K562 (cell line): ENCODE results near the gene PRKAG2. TPM values are rescaled to one million over a fixed set of nuclear protein-coding genes. Genes with fewer than 3 reads are reported as not detected.
A peak's percentile ranks its signal among the peaks of the same experiment; 100 is the strongest.

Experiments used
- BDP1 ChIP-seq: IDR thresholded peaks from 3 replicates; pipeline ENCODE4 v1.6.1; 2011; ENCODE audit not compliant: insufficient read length, insufficient read depth
- CHD4 ChIP-seq: fragments of 200-600 bp; sonication (generic); IDR thresholded peaks from 3 replicates; pipeline ENCODE4 v1.6.1; 2012; ENCODE audit warnings: low read depth, mild to moderate bottlenecking, mixed read lengths, low read length, inconsistent platforms; ENCODE audit not compliant: insufficient read depth, insufficient replicate concordance, poor library complexity, severe bottlenecking
- ETV1 ChIP-seq: fragments of 450-650 bp; conservative IDR thresholded peaks from 2 replicates; pipeline ENCODE4 v1.6.1; 2016; ENCODE audit warnings: missing genetic modification characterization, control low read depth, low read depth, missing compliant biosample characterization
- HMG20A ChIP-seq: fragments of 450-650 bp; formaldehyde crosslinking; conservative IDR thresholded peaks from 2 replicates; pipeline ENCODE4 v1.4.0; 2020; ENCODE audit warnings: mild to moderate bottlenecking, mixed read lengths
- MEIS2 ChIP-seq: fragments of 450-650 bp; IDR thresholded peaks from 2 replicates; pipeline ENCODE4 v1.6.1; 2014; ENCODE audit warnings: mild to moderate bottlenecking; ENCODE audit not compliant: partially characterized antibody
- MLLT1 ChIP-seq, 2 experiments: fragments of 450-650 bp; IDR thresholded peaks; 2 replicates each; pipeline ENCODE4 v1.6.1; 2016
- PCBP2 ChIP-seq: fragments of 200-400 bp; formaldehyde crosslinking; IDR thresholded peaks from 2 replicates; pipeline ENCODE4 v1.6.1; 2018; ENCODE audit warnings: low read length, low read depth, mild to moderate bottlenecking, moderate library complexity; ENCODE audit not compliant: poor library complexity, severe bottlenecking
- POLR3G ChIP-seq: IDR thresholded peaks from 2 replicates; pipeline ENCODE4 v1.6.1; 2011; ENCODE audit not compliant: insufficient read length, insufficient replicate concordance; ENCODE audit errors: extremely low read depth
- SMAD4 ChIP-seq: fragments of 250-450 bp; sonication (Bioruptor Pico); conservative IDR thresholded peaks from 2 replicates; pipeline ENCODE4 v1.8.0; 2021; ENCODE audit warnings: inconsistent platforms, mild to moderate bottlenecking, moderate library complexity
- SMARCC2 ChIP-seq: fragments of 450-650 bp; IDR thresholded peaks from 2 replicates; pipeline ENCODE4 v1.6.1; 2017; ENCODE audit warnings: antibody characterized with exemption, moderate library complexity, mild to moderate bottlenecking, low read depth
- YY1 ChIP-seq, 3 experiments: IDR thresholded peaks; 2 replicates each; pipeline ENCODE4 v1.6.1; 2011; ENCODE audit warnings: low read length in 2 of 3, mild to moderate bottlenecking in 2 of 3, moderate library complexity in 2 of 3, borderline replicate concordance in 1 of 3, control low read depth in 1 of 3, low read depth in 1 of 3; ENCODE audit not compliant: insufficient read depth in 3 of 3, insufficient replicate concordance in 2 of 3, control insufficient read depth in 1 of 3, insufficient read length in 1 of 3; ENCODE audit errors: extremely low read depth in 1 of 3
- ZNF133 ChIP-seq: fragments of 250-450 bp; sonication (Bioruptor Pico); IDR thresholded peaks from 2 replicates; pipeline ENCODE4 v1.4.0; 2020; ENCODE audit warnings: mild to moderate bottlenecking
- ZNF175 ChIP-seq: fragments of 200-800 bp; sonication (Bioruptor generic); IDR thresholded peaks from 2 replicates; pipeline ENCODE4 v1.6.1; 2016; ENCODE audit warnings: low read depth, mild to moderate bottlenecking, missing genetic modification characterization, missing compliant biosample characterization
- ZNF197 ChIP-seq: fragments of 200-800 bp; sonication (Bioruptor generic); IDR thresholded peaks from 2 replicates; pipeline ENCODE4 v1.6.1; 2016; ENCODE audit warnings: low read depth, missing genetic modification characterization, missing compliant biosample characterization
- ZNF583 ChIP-seq: fragments of 250-450 bp; sonication (Bioruptor Pico); IDR thresholded peaks from 2 replicates; pipeline ENCODE4 v1.4.0; 2020
- ZNF77 ChIP-seq: fragments of 250-450 bp; sonication (Bioruptor Pico); IDR thresholded peaks from 2 replicates; pipeline ENCODE4 v1.5.0; 2020
- polyA plus RNA-seq, 8 experiments: library from polyadenylated mRNA; depleted of rRNA in 4 of 8; stranded (reverse) in 5 of 8; unstranded in 3 of 8; fragments of >200 nt; fragmentation: Nextera tagmentation in 2 of 8; fragmentation: Illumina TruSeq in 1 of 8; extraction: Ambion mirVana in 2 of 8; extraction: Trizol in 1 of 8; gene quantifications; 2 replicates each; pipeline versions ENCODE4 v1.2.1 to v1.2.3, GENCODE V29; 2011 to 2014; ENCODE audit warnings: inconsistent platforms in 1 of 8, missing spikeins in 1 of 8
- total RNA-seq, 7 experiments: library from RNA; depleted of rRNA in 6 of 7; stranded (reverse); fragments of >200 nt in 6 of 7; fragmentation: Illumina TruSeq in 2 of 7; extraction: Trizol in 2 of 7; gene quantifications; 2 replicates each; pipeline versions ENCODE4 v1.2.1 to v1.2.3, GENCODE V29; 2011 to 2021; ENCODE audit warnings: low replicate concordance in 1 of 7
- TF ChIP-seq, protein P1 (sequence below): sonication (generic); formaldehyde crosslinking; IDR thresholded peaks from 2 replicates; pipeline ENCODE4 v1.9.0; 2022; ENCODE audit warnings: mild to moderate bottlenecking, missing genetic modification reagents
- TF ChIP-seq, protein P2 (sequence below): fragments of 450-650 bp; formaldehyde crosslinking; conservative IDR thresholded peaks from 2 replicates; pipeline ENCODE4 v1.4.0; 2022; ENCODE audit warnings: mild to moderate bottlenecking, missing genetic modification characterization
- TF ChIP-seq, protein P3 (sequence below): fragments of 250-450 bp; sonication (Bioruptor Pico); IDR thresholded peaks from 2 replicates; pipeline ENCODE4 v1.4.0; 2020; ENCODE audit warnings: mild to moderate bottlenecking, moderate library complexity, borderline replicate concordance

The PRKAG2 gene
- total and polyA plus RNA-seq, 9 of the 15 experiments (the other 6 are each of a cell fraction or from before 2014, with no cell fraction given): 0.99 to 5.6 (median 3.3) TPM

DNA sequence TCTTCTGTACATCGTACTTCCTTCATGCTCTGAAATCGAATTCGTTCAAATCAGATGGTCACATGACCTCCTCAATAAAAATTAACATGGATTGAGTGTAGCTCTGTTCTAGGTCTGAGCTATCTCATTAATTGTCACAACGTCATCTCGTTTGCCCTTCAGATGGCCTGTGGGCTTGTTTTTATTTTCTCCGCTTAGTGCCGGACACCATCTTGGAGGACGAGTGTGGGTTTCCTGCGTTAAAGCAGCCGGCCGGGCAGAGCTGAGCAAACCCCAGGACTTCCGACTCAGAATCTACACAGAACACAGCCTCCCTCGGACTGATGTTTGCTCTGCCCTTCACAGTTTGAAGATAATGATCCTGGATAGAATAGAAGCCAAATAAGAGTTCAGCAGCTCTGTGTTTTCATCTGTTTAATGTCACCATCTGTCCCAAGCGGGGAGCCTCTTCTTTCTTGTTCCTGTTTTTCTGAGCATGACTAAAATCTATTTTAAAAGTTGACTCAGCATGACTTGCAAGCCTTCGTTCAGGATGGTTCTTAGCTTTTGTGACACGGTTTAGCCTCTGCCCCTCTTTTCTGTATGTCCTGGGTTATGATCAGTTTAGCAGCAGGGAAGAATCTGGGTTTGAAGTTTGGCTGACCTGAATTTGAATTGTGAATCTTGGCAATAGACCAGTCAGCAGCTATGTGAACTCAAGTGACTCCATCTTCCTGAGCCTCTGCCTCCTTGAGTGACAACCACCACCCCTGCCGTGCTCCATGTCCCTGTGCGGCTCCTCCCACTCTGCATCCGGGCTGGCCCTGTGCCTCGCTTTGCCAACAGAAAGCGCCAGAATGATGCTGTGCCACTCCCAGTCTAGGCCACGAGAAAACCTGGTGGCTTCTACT lies 48.8 kb upstream of the PRKAG2 start (continued):
- TF ChIP-seq SMAD4 (peak; percentile 93), ZNF175 (CRISPR knock-in tag) (peak; percentile 97), ETV1 (peak; percentile 82; the same call in 1 of the 2 replicates), BDP1 (no peak), MLLT1 (IDR thresholded peaks at IDR 0.05) (no peak), SMARCC2 (0 out of 2 replicates have a peak, but pooled peaks have one; percentile 29), ZNF583 (peak; percentile 96), CHD4 (no peak), YY1 (IDR thresholded peaks at IDR 0.05; ENCODE audit: borderline replicate concordance in 1 of 3, control insufficient read depth in 1 of 3, extremely low read depth in 1 of 3, insufficient read depth in 3 of 3, insufficient read length in 1 of 3, insufficient replicate concordance in 2 of 3, low read depth in 1 of 3, low read length in 2 of 3) (peak in 2 of 3 experiments; percentile 55 to 69), POLR3G (no peak), ZNF77 (CRISPR knock-in tag) (no peak), MEIS2 (no peak), PCBP2 (no peak), ZNF197 (CRISPR knock-in tag) (peak; percentile 94), HMG20A (CRISPR knock-in tag) (0 out of 2 replicates have a peak, but pooled peaks have one; percentile 38), ZNF133 (CRISPR knock-in tag) (0 out of 2 replicates have a peak, but pooled peaks have one; percentile 63)
- TF ChIP-seq, protein P1, sequence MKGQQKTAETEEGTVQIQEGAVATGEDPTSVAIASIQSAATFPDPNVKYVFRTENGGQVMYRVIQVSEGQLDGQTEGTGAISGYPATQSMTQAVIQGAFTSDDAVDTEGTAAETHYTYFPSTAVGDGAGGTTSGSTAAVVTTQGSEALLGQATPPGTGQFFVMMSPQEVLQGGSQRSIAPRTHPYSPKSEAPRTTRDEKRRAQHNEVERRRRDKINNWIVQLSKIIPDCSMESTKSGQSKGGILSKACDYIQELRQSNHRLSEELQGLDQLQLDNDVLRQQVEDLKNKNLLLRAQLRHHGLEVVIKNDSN (CRISPR knock-in tag): 0 out of 2 replicates have a peak, but pooled peaks have one; percentile 26
- TF ChIP-seq, protein P2, sequence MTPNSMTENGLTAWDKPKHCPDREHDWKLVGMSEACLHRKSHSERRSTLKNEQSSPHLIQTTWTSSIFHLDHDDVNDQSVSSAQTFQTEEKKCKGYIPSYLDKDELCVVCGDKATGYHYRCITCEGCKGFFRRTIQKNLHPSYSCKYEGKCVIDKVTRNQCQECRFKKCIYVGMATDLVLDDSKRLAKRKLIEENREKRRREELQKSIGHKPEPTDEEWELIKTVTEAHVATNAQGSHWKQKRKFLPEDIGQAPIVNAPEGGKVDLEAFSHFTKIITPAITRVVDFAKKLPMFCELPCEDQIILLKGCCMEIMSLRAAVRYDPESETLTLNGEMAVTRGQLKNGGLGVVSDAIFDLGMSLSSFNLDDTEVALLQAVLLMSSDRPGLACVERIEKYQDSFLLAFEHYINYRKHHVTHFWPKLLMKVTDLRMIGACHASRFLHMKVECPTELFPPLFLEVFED (CRISPR knock-in tag): peak; percentile 97
- TF ChIP-seq, protein P3, sequence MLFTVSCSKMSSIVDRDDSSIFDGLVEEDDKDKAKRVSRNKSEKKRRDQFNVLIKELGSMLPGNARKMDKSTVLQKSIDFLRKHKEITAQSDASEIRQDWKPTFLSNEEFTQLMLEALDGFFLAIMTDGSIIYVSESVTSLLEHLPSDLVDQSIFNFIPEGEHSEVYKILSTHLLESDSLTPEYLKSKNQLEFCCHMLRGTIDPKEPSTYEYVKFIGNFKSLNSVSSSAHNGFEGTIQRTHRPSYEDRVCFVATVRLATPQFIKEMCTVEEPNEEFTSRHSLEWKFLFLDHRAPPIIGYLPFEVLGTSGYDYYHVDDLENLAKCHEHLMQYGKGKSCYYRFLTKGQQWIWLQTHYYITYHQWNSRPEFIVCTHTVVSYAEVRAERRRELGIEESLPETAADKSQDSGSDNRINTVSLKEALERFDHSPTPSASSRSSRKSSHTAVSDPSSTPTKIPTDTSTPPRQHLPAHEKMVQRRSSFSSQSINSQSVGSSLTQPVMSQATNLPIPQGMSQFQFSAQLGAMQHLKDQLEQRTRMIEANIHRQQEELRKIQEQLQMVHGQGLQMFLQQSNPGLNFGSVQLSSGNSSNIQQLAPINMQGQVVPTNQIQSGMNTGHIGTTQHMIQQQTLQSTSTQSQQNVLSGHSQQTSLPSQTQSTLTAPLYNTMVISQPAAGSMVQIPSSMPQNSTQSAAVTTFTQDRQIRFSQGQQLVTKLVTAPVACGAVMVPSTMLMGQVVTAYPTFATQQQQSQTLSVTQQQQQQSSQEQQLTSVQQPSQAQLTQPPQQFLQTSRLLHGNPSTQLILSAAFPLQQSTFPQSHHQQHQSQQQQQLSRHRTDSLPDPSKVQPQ: peak; percentile 64; the same call in 1 of the 2 replicates
